A673 (cell line): Measurements from ENCODE around the gene FAM83D. TPM values are rescaled to one million over a fixed set of nuclear protein-coding genes. Genes with fewer than 3 reads are reported as not detected.

ENCODE experiments used
- BruUV-seq: library from RNA; stranded (reverse); fragments of 400-500 nt; replicated peaks from 2 replicates; lab custom pipeline; 2021; lab: Mats Ljungman, UMichigan
- CTCF ChIA-PET: fragments of 300-600 bp; sonication (Branson Sonifier 250); formaldehyde crosslinking; loops from one replicate; lab custom pipeline; 2022; ENCODE audit warnings: antibody characterized with exemption; lab: Charles Lee
- POLR2A ChIA-PET: fragments of 300-600 bp; sonication (Branson Sonifier 250); formaldehyde crosslinking; loops from one replicate; lab custom pipeline; 2022; ENCODE audit warnings: antibody characterized with exemption; ENCODE audit not compliant: low non-redundant PET; lab: Charles Lee
- DNase-seq: peaks from one replicate; pipeline ENCODE4 v3.0.0-alpha.2; 2015; ENCODE audit warnings: low spot score
- H3K27ac ChIP-seq: fragments of 200-600 bp; sonication (generic); 2 replicates; pipeline ENCODE4 v1.5.1; 2016; ENCODE audit warnings: mixed run types, low read depth, mild to moderate bottlenecking, mixed read lengths, antibody characterized with exemption, low read length; ENCODE audit not compliant: poor library complexity, severe bottlenecking
- H3K27me3 ChIP-seq: fragments of 200-600 bp; sonication (generic); replicated peaks from 2 replicates; pipeline ENCODE4 v1.6.1; 2017; ENCODE audit warnings: mixed run types, low read depth, mild to moderate bottlenecking, mixed read lengths, antibody characterized with exemption, low read length; ENCODE audit not compliant: insufficient read depth, poor library complexity
- H3K36me3 ChIP-seq: fragments of 200-600 bp; sonication (generic); 2 replicates; pipeline ENCODE4 v1.6.1; 2016; ENCODE audit warnings: mixed run types, mild to moderate bottlenecking, mixed read lengths, antibody characterized with exemption, low read length; ENCODE audit not compliant: insufficient read depth, poor library complexity, severe bottlenecking
- H3K4me1 ChIP-seq: fragments of 200-600 bp; sonication (generic); 2 replicates; pipeline ENCODE4 v1.6.1; 2017; ENCODE audit warnings: mixed run types, mild to moderate bottlenecking, mixed read lengths, antibody characterized with exemption, low read length; ENCODE audit not compliant: insufficient read depth, poor library complexity, severe bottlenecking
- H3K4me3 ChIP-seq: fragments of 200-600 bp; sonication (generic); 2 replicates; pipeline ENCODE4 v1.5.1; 2016; ENCODE audit warnings: low read depth, mixed run types, mild to moderate bottlenecking, mixed read lengths, low read length; ENCODE audit not compliant: poor library complexity, severe bottlenecking
- H3K9me3 ChIP-seq: fragments of 200-600 bp; sonication (generic); 2 replicates; pipeline ENCODE4 v1.6.1; 2016; ENCODE audit warnings: mixed run types, low read depth, mild to moderate bottlenecking, mixed read lengths, antibody characterized with exemption, low read length; ENCODE audit not compliant: poor library complexity, severe bottlenecking
- CTCF ChIP-seq: fragments of 300-800, 200-600 bp; sonication (generic); conservative IDR thresholded peaks from 2 replicates; pipeline ENCODE4 v1.5.1; 2017; ENCODE audit warnings: low read depth, mild to moderate bottlenecking, antibody characterized with exemption, low read length, moderate library complexity, mixed read lengths
- EZH2 ChIP-seq: fragments of 200-600 bp; sonication (generic); IDR thresholded peaks from 2 replicates; pipeline ENCODE4 v1.6.1; 2017; ENCODE audit warnings: borderline replicate concordance, low read depth, mild to moderate bottlenecking, mixed read lengths, antibody characterized with exemption, low read length; ENCODE audit not compliant: poor library complexity, severe bottlenecking
- intact Hi-C: fragments of 100-400 bp; cut with micrococcal nuclease; formaldehyde crosslinking; loops from one replicate; pipeline ENCODE4 v1.10.0; 2022; ENCODE audit not compliant: unreplicated experiment
- total RNA-seq: library from RNA; stranded (reverse); gene quantifications from 2 replicates; pipeline ENCODE4 v1.2.3, GENCODE V29; 2021

Gene FAM83D
- total RNA-seq, 1 experiment from 2014 or later, result 74.0 TPM

GRCh38 chr20:38907918-38908677, 18.1 kb upstream of the FAM83D start:
- DNase-seq, result no peak
- H3K4me1 ChIP-seq, result no peaks in the 10 kb centered on the region
- H3K9me3 ChIP-seq, result no peaks in the 10 kb centered on the region
- CTCF ChIA-PET, result no interaction called here
- H3K27ac ChIP-seq, result no peak overlapping the region
- H3K27me3 ChIP-seq, result peaks cover 17% of the 10 kb centered on the region
- H3K4me3 ChIP-seq, result no peak overlapping the region
- intact Hi-C loops, result no loop called here
- POLR2A ChIA-PET, result no interaction called here
- H3K36me3 ChIP-seq, result no peaks in the 10 kb centered on the region
- no peak for TF ChIP-seq EZH2
- no peak for TF ChIP-seq CTCF
- BruUV-seq, result no TSS peak

GRCh38 chr20:38915355-38915754, 10.9 kb upstream of the FAM83D start:
- no TSS peak for BruUV-seq
- H3K27me3 ChIP-seq, result peaks cover 29% of the 10 kb centered on the region
- TF ChIP-seq EZH2, result no peak
- TF ChIP-seq CTCF, result no peak
- no peaks in the 10 kb centered on the region for H3K9me3 ChIP-seq
- H3K4me1 ChIP-seq, result no peaks in the 10 kb centered on the region
- H3K27ac ChIP-seq, result no peak overlapping the region
- DNase-seq, result no peak
- POLR2A ChIA-PET, result no interaction called here
- intact Hi-C loops, result no loop called here
- no peaks in the 10 kb centered on the region for H3K36me3 ChIP-seq
- CTCF ChIA-PET, result no interaction called here
- no peak overlapping the region for H3K4me3 ChIP-seq

- no peaks in the 10 kb centered on the region for H3K4me1 ChIP-seq
- intact Hi-C loops, result no loop called here
- CTCF ChIA-PET, result no interaction called here
- DNase-seq, result no peak
- POLR2A ChIA-PET, result interaction anchor here (0.5 kb wide), 1 partner anchor 15 kb away, joined by 3 read pairs; no protein-coding TSS in a partner anchor
- BruUV-seq, result no TSS peak
- H3K27ac ChIP-seq, result no peak overlapping the region
- H3K4me3 ChIP-seq, result no peak overlapping the region
- no peaks in the 10 kb centered on the region for H3K9me3 ChIP-seq
- peaks cover 37% of the 10 kb centered on the region for H3K27me3 ChIP-seq
- TF ChIP-seq EZH2, result no peak
- TF ChIP-seq CTCF, result no peak
- H3K36me3 ChIP-seq, result no peaks in the 10 kb centered on the region
Measured at GRCh38 chr20:38917657-38918056, 8.6 kb upstream of the FAM83D start.
